Stimulated activated CD8-positive, alpha-beta memory T cell treated with anti-CD3 and anti-CD28 coated beads, Interleukin-15, amount 100 ng/mL, for 24 hours (primary cell): ENCODE data around the gene ZP2.
"Not testable (repeated sequence)": the region's sequence is repeated elsewhere in the genome, so short reads cannot be mapped to it uniquely, and the experiment has no call there.

ENCODE experiments used
- DNase-seq: peaks from one replicate; pipeline ENCODE4 v3.0.0-alpha.2; 2020; ENCODE audit warnings: low read depth

The ZP2 gene

DNA sequence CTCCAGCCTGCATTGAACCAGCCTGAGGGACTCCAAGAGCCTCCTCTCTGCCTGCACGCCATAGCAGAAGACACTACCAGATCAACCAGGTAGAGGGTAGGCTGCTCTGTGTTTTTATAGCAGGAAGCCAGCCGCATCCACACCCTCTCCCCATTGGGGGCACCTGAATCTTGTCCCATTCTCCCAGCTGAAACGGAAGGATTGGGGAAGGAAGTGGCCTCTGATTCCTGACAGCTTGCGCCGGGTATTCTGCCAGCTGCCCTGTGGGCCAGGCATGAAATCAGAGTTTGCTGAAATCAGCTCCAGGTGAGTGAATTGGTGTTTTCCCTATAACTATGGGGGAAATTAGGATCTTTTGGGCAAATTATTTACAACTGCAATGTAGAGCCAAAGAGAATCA is at the start of gene ZP2:
ZP2 (minus strand) TSS at position 89 of the 400 bp plus-strand sequence; CDS start at position 62, 27 bp downstream.
- no peak for DNase-seq

DNA sequence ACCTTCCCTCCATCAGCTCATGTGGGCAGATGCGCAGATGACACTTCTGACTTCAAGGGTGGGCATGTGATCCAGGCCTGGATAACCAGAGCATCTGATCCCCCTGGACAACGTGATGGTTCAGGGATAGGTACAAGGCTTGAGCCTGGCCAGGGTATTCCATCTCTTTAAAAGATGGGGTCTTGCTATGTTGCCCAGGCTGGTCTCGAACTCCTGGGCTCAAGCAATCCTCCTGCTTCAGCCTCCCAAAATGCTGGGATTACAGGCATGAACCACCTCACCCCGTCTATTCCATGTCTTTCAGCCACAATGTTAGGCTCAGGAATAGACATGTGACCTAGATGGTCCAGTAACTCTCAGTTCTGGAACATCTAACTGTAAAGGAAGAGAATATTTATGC is 45.9 kb upstream of the ZP2 start:
- no peak for DNase-seq

DNA sequence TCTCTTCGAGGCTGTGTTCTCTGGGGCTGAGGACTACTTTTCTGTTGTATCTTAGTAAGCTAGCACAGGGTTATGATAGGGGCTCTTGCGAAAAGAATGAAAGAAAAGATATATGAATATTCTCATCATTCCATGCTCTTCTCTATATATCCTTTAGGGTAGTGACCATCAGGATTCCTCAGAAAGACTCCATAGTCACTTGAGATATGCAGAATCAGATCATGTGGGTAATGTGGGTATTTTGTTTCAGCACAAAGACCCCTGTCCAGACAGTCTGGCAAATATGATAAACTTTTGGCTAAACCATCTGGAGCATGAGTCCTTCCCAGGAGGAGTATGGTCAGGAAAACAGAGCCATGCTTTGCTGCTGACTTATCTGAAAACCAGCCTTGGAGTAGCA is 45.3 kb upstream of the ZP2 start:
- no peak for DNase-seq

DNA sequence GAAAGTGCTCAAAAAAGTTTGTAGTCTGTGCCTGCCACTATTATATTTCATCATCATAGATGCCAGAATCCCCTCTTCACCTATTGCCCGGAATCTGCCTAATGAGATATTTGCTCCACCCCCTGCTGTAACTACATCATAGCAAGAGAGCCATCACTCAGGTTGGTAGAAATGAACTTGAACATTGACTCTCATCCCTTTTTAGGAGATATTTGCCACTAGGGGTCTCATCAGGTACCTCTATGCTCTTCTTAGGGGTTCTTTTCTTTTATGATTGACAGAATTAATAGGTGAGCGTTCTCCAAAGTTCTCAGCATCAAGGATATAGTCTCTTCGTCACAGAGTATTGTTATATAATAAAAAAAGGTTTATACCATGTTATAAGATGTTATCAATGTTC is 42.1 kb upstream of the ZP2 start:
- no peak for DNase-seq

DNA sequence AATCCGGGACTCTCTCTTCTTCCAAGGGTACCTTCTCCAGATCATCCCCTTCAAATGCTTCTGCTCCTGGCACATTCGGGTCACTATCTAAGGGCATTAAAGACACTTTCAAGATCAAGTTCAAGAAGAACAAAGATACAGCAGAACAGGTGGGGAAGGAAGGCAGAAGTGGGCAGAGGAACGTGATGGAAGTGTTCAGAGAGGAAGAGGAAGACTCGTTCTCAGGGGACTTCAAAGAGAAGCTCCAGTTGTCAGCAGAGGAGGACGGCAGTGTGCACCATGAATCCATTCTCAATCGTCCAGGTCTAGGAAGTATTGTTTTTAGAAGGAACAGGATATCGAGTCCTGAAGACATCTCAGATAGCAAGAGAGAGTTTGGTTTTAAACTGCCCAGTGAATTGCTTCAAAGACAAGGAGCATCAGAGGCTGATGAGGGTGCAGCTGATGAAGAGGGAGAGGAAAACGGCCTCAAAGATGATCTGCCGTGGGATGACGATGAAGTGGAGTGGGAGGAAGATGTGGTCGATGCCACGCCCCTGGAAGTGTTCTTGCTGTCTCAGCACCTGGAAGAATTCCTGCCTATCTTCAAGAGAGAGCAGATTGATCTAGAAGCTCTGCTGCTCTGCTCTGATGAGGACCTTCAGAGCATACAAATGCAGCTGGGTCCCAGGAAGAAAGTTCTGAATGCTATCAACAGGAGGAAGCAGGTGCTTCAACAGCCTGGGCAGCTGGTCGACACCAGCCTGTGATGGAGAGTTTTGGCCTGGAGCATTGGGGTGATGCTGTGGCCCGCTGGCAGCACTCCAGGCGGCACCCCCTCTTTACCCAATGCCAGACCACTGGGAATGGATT is 38.9 kb upstream of the ZP2 start:
- no peak for DNase-seq

DNA sequence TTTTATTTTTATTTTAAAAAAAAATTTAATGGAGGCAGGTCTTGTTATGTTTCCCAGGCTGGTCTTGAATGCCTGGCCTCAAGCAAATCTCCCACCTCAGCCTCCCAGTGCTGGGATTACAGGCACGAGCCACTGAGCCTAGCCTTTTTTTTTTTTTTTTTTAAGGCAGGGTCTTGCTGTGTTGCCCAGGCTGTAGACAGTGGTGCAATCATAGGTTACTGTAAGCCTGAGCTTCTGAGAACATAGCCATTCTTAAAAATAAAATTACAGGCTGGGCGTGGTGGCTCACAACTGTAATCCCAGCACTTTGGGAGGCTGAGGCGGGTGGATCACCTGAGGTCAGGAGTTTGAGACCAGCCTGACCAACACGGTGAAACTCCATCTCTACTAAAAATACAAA is 36.8 kb upstream of the ZP2 start:
- not testable (repeated sequence) for DNase-seq

DNA sequence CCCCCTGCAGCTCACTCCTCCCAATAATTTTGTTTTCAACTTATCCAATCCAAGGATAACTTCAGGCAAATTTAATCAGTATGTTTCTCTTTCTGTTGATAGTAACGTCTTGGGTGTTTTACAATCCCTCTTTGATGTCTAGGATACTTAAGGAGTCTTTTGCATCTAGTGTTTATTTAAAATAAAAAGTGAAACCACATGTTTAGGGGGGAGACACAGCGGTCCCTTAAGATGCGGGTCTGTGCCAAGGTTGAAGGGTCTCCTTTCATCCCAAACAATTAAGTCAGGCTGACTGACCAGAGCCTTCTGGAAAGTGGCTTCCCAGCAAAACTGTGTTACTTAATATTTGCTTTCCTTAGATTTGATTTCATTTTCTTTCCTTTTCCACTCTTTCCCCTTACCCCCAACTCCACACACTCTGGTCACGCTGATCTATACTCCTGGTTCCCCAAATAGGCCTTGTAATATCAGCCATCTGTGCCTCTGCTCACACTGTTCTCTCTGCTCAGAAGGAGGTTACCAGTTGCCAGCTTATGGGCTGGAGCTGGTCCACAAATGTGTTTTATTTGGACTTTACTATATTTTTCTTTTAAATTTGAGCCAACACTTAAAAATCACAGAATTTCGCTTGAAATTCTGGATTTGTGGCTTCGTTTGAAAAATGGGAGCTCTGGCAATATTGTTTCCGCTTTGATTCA is 33.3 kb upstream of the ZP2 start:
- DNase-seq, result no peak

DNA sequence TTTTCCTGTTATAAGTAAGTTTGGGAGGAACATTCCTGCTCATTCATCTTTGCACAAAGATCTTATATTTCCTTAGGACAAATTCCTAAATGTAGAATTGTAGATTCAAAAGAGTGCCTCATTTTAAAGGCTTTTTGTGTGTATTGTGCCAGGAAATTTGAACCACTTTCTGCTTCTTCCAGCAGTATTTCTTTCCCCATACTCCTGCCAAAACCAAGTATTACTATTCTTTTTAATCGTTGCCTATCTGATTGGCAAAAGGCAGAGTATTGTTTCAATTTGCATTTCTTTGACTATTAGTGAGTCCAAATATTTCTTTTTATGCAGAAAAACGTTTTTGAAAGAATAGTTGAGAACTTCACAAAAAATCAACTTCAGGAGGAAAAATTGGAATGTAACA is 31.4 kb upstream of the ZP2 start:
- DNase-seq, result no peak

DNA sequence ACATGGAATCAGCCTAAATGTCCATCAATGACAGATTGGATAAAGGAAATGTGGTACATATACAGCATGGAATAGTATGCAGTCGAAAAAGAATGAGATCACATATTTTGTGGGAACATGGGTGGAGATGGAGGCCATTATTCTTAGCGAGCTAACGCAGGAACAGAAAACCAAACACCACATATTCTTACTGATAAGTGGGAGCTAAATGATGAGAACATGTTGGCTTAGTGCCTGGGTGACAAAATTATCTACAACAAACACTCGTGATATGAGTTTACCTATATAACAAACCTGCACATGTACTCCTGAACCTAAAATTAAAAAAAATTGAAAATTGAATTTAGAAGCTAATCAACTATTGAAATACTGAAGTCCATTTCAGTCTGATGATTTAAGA is 28.3 kb upstream of the ZP2 start:
- no peak for DNase-seq

DNA sequence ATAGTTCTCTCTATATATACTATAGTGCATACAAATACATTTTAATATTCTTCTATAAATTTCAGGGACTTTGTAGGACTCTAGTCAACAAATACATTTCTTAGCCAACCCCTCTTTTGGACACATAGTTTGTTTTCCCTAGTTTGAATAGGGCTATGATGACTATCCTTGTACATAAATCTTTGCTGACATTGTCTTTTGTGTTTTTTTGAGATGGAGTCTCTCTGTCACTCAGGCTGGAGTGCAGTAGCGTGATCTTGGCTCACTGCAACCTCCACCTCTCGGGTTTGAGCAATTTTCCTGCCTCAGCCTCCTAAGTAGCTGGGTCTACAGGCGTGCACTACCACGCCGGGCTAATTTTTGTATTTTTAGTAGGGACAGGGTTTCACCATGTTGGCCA is 25.5 kb upstream of the ZP2 start:
- no peak for DNase-seq

DNA sequence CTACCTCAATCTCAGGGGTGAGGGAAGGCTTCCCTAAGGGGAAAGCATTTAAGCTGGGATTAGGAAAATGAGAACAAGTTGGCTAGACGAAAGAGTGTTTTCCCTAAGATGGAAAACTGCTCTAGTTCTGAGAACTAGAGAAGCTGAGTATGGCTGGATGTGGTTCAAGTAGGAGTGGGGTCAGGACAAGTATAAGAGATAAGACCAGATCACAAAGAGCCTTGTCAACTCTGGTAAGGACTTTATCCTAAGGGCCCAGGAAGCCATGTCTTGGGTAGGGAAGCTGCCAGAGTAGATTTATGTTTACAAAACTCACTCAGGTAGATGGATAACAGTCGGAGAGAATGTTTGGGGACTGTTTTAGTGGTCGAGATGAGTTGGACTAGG is 23.8 kb upstream of the ZP2 start:
- DNase-seq, result no peak

DNA sequence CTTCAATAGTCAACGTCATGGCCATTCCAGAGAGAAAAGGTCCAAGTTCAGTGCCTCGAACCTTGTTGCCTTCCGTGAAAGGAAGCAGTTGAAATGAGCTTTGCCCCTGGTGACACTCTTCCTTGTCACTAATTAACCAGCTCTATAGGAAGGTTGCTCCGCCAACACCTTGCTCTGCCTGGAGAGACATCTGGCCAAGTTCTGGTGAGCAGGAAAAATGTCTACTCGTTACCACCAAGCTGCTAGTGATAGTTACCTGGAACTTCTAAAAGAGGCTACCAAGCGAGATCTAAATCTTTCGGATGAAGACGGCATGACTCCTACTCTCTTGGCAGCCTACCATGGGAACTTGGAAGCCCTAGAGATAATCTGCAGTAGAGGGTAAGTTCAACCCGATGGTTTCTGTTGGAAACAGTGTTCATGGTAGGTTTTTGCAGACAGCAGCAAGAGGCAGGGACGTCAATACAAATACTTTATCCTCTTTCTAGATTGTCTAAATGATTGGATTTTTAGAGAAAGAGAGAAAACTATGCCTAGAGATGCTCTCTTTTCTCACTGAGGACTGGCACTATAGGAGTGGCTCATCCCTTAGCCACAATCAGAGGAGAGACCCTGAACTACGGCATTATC is 22.3 kb upstream of the ZP2 start, which contains the start of gene ANKS4B:
ANKS4B (plus strand) TSS at position 179 of the 630 bp plus-strand sequence; CDS start at position 218, 39 bp downstream.
- DNase-seq, result no peak

DNA sequence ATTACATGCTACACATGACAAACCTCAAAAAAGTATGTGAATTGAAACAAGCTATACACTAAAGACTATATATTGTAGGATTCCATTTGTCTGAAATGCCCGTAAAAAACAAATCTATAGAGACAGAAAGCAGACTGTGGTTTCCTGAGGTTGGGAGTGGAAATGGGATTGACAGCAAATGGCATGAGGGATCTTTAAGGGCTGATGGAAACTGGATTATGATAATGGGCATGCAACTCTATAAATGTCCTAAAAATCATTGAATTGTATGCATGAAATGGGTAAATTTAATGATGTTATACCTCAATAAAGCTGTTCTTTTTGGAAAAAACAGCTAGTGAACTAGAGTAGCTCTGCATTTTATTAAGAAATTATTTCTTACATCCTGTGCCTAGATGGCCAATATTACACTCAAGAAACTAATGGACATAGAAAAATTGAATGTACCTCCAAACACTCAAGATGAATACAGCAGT is 21.7 kb upstream of the ZP2 start:
- no peak for DNase-seq

DNA sequence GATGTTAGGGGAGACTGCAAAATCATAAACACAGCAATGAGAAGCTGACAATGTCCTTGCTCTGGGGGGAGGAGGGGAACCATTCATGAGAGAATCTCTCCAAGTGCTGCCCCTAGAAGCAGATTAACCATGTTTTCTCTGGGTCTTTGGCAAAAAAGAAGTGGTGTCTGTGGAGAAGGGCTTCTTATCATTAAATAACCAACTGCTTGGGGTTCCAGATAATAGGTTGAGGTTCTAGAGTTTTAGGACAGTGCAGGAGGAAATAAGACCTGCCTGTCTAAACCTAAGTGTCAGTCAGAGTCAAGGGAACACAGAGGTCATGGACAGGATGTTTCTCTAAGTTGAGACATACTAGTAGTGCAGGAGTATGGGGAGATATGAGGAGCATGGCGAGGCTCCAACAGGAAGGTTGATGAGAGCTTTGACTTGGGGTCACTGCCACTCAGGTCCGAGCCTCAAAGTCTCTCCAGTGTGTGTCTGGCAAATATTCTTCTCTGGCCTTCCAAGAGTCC is 17.0 kb upstream of the ZP2 start:
- no peak for DNase-seq

DNA sequence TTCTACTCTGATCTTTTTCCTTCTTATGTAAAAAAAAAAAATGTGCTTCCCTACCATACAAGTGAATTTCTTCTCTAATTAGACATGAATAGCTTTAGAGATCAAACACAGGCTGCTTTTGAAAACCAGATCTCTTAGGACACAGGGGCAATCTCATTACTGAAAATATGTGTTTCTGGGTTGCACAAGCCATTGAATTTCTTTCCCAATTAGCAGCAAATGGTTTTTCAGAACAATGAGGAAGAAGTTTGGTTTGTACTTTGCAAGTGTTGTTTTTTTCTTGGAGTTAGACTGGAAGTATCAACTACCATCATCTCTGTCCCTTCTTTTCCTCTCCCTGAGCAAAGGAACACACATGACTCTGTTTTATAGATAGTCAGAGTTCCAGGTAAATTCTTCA is 16.5 kb upstream of the ZP2 start:
- no peak for DNase-seq

DNA sequence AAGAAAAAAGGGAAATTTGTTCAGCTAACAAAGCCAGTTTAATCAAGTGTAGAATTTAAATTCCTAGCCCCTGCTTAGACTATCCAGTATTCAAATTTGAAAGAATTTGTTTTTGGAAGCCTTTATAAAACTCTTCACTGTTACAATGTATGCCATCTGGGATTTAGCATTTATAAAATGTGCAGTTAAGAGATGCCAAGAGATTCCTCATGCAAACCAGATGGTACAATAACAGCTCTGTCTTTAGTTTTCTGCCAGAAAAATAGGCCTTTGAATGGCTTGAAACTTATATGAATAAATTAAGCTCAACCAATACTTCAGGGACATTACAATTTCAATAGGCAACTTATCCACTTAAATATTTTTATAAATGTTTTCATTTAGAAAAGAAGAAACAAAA is 15.4 kb upstream of the ZP2 start:
- no peak for DNase-seq

DNA sequence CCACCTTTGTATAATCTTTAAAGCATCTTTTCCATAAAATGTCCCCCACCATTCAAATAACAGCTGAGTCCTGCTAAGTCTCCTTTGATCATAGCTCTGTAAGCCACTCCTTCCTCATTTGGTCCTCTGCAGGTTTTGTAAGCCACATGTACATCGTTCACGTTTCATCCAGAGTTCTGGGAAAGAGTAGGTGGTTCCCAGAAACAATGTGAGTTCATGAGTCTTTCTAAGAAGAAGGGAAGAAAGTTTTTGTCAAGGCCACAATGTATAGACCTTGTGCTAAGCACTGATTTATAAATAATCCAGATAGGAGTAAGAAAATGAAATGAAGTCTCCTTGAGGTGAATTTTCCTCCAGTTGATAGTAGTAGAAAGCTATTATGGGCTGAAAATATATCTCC is 13.4 kb upstream of the ZP2 start:
- DNase-seq, result no peak

DNA sequence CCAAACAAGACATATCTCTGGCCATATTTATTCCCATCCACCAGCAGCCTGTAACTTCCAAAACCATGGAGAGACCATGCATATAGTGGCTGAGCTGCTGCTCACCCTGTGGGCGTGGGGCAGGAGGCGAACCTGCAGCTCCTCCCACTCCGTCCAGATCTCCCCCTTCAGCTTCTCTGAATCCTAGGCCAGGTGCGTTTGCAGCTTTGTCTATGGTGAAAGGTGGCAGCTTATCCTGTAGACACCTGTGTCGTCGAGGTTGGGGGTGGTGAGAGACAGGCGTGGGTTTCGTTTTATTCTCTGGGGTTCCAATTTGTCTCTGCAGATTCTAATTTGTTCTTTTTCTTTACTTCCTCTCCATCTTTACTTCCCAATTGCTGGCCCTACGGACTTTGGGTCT is 12.4 kb upstream of the ZP2 start:
- no peak for DNase-seq

DNA sequence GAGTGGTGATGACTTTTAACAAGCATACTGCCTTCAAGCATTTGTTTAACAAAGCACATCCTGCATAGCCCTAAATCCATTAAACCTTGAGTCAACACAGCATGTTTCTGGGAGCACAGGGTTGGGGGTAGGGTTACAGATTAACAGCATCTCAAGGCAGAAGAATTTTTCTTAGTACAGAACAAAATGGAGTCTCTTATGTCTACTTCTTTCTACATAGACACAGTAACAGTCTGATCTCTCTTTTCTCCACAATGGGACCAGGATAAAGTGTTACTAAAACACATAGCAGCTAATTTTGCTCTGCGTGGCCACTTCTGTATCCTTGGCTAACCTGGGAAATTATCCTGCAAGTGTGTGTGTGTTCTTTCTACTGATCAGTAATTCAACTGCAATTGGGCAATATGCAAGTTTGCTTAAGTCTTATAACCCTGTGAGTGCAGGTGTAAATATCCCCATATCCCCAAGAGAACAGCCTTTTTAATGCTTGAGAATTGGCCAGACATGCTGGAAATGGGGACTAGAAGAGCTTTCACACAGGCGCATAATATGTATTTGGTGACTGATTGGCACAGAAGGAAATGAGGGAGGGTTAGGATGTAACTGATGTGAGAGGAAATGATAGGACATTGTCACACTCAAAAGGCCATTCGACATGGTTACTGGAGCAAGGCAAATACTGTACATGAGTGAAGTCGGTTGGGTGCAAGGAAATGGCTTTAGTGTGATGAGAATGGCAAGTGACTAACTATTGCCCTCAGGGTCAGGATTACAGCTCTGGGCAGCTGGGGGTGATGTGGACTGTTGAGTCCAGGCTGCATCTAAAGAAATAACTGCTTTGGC is 11.3 kb upstream of the ZP2 start:
- DNase-seq, result no peak

DNA sequence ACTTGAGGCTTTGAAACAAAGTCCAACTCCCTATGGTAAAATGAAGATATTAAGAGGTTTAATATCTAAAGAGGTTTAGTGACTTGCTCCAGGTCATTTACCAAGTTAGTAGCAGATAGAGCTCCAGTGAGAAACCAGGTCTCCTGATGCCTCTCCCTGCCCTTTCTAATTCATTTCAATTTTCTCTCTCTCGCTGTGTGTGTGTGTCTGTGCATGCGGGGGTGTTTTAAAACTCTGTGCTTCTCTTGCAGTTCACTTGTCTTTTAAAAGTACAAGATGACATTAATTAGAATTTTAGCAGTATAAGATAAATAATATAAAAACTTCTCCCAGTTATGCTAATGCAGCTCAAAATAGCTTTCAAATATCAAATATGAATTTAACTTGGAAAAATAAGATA is 8.2 kb upstream of the ZP2 start:
- DNase-seq, result no peak

DNA sequence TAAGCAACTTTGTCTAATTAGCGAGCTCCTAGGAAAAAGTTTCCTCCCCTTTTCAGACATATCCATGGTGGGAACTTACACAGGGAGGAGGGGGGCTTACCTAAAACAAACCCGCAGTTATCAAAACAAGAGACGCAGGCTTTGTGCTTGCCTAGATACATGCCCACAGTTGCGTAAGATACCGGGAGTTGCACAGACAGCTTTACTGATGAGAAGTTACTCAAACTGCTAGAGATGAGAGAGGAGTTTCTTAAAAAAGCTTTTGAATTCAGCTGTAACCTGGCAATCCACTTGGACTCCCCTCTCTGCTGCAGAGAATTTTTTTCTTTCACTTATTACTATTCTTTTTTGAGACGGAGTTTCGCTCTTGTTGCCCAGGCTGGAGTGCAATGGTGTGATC is 6.8 kb upstream of the ZP2 start:
- DNase-seq, result no peak

DNA sequence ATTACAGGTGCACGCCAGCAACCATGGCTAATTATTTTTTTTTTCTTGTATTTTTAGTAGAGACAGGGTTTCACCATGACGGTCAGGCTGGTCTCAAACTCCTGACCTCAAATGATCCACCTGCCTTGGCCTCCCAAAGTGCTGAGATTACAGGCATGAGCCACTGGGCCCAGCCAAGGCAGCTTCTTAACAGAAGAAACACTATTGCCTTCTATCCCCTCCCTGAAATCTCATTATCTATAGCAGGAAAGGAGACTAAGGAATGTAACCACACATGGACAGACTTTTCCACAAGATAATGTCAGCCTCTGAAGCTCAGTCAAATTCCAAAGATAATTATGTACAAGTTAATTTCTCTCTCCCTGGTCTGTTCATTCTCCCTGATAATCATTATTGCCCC is 5.7 kb upstream of the ZP2 start:
- no peak for DNase-seq
